BE2C (cell line): ENCODE results near the gene NINJ2.
A peak's percentile ranks its signal among the peaks of the same experiment; 100 is the strongest.

ENCODE experiments used
- DNase-seq: peaks from one replicate; pipeline ENCODE4 v3.0.0-alpha.2; 2020
- H3K27me3 ChIP-seq: fragments of 250-450 bp; sonication (Bioruptor Pico); 2 replicates; pipeline ENCODE4 v1.5.1; 2020; ENCODE audit warnings: mild to moderate bottlenecking
- H3K36me3 ChIP-seq: fragments of 250-450 bp; sonication (Bioruptor Pico); 2 replicates; pipeline ENCODE4 v1.5.1; 2020; ENCODE audit warnings: mild to moderate bottlenecking
- H3K4me1 ChIP-seq: fragments of 250-450 bp; sonication (Bioruptor Pico); 2 replicates; pipeline ENCODE4 v1.5.1; 2020
- H3K4me3 ChIP-seq: 2 replicates; pipeline ENCODE4 v1.5.1; 2011; ENCODE audit warnings: low read depth, low read length
- H3K9me3 ChIP-seq: fragments of 250-450 bp; sonication (Bioruptor Pico); 2 replicates; pipeline ENCODE4 v1.5.1; 2020
- CTCF ChIP-seq: IDR thresholded peaks from 2 replicates; pipeline ENCODE4 v1.5.1; 2012; ENCODE audit warnings: mild to moderate bottlenecking, low read depth, low read length

The NINJ2 gene

GRCh38 chr12:549476-550082, 113.7 kb downstream of the NINJ2 start:
- Histone ChIP-seq H3K9me3 (no peaks in the 10 kb centered on the region), H3K4me3 (no peak overlapping the region), H3K4me1 (no peaks in the 10 kb centered on the region; the same call in 1 of the 2 replicates), H3K36me3 (no peaks in the 10 kb centered on the region), H3K27me3 (peaks cover 5% of the 10 kb centered on the region)
- no peak for DNase-seq
- no peak for TF ChIP-seq CTCF

- Histone ChIP-seq H3K27me3 (peaks cover 5% of the 10 kb centered on the region), H3K9me3 (no peaks in the 10 kb centered on the region), H3K4me3 (no peak overlapping the region), H3K4me1 (no peaks in the 10 kb centered on the region; the same call in 1 of the 2 replicates), H3K36me3 (no peaks in the 10 kb centered on the region)
- DNase-seq: no peak
- no peak for TF ChIP-seq CTCF
These were observed 115.3 kb downstream of the NINJ2 start for GRCh38 chr12:547883-548470.

GRCh38 chr12:546920-547845, 116.1 kb downstream of the NINJ2 start:
- TF ChIP-seq CTCF: peak; percentile 96
- no peaks in the 10 kb centered on the region for H3K4me1 ChIP-seq
- peak; percentile 75 for DNase-seq

GRCh38 chr12:546265-546919, 116.9 kb downstream of the NINJ2 start:
- no peak overlapping the region for H3K4me3 ChIP-seq
- H3K4me1 ChIP-seq: no peaks in the 10 kb centered on the region
- no peak for DNase-seq
- no peaks in the 10 kb centered on the region for H3K36me3 ChIP-seq
- peaks cover 5% of the 10 kb centered on the region for H3K27me3 ChIP-seq
- H3K9me3 ChIP-seq: no peaks in the 10 kb centered on the region
- TF ChIP-seq CTCF: no peak

More at GRCh38 chr12:546920-547845, 116.1 kb downstream of the NINJ2 start:
- H3K4me3 ChIP-seq: peak overlapping the region; percentile 22; the same call in 1 of the 2 replicates
- H3K36me3 ChIP-seq: no peaks in the 10 kb centered on the region
- no peaks in the 10 kb centered on the region for H3K9me3 ChIP-seq
- H3K27me3 ChIP-seq: peaks cover 5% of the 10 kb centered on the region

GRCh38 chr12:545835-546234, 117.4 kb downstream of the NINJ2 start:
- no peak for DNase-seq
- H3K4me3 ChIP-seq: no peak overlapping the region
- H3K9me3 ChIP-seq: no peaks in the 10 kb centered on the region

More at GRCh38 chr12:545835-546234, 117.4 kb downstream of the NINJ2 start:
- H3K36me3 ChIP-seq: no peaks in the 10 kb centered on the region
- H3K4me1 ChIP-seq: no peaks in the 10 kb centered on the region
- peaks cover 5% of the 10 kb centered on the region for H3K27me3 ChIP-seq
- TF ChIP-seq CTCF: no peak
